Spleen (tissue), 7 donors: ENCODE data around the gene LITAF.

Experiments used
- CTCF ChIP-seq, 11 experiments: fragments of 200-600 bp in 7 of 11; fragments of 450-650 bp in 4 of 11; sonication (generic) in 4 of 11; IDR thresholded peaks in 8 of 11; conservative IDR thresholded peaks in 3 of 11; 1 replicate in 7 of 11; 2 replicates in 4 of 11; pipeline versions ENCODE4 v1.4.0 to v1.8.0; 2016 to 2021; ENCODE audit warnings: antibody characterized with exemption in 11 of 11, inconsistent platforms in 4 of 11, mild to moderate bottlenecking in 1 of 11
- POLR2AphosphoS5 ChIP-seq, 3 donors: sonication (generic); formaldehyde crosslinking; IDR thresholded peaks; one replicate each; pipeline ENCODE4 v1.5.1; 2017; ENCODE audit warnings: antibody characterized with exemption in 3 of 3
- donor health status: DM: no; HTN: no; CAD: no; lungs with moderate emphysema.
- donor health status: DM: no; HTN: no; CAD: no.
- donor health status: DM: no; HTN: no; CAD: no.

DNA sequence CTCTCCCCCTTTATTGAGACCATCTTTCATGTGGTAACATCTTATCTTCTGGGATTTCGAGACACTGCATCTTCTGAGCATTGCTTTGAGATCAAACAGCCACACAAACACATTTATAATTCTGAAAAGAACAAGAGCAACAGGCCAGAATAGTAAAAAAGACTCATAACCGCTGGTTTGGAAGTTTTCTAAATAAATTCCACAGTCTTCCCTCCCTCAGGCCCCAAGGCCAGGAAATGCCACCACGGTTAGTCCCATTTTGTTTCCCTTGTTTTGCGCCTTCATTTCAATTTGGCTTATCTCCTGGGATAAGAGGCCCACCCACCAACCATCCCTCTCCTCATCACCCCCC, 25.3 kb downstream of the LITAF start:
- no peak for TF ChIP-seq CTCF (IDR thresholded peaks at IDR 0.05 in 8 of 11, conservative IDR thresholded peaks at IDR 0.05 in 3 of 11)
- no peak for TF ChIP-seq POLR2AphosphoS5 (IDR thresholded peaks at IDR 0.05)
